Colonic mucosa (tissue), 4 donors: ENCODE results near the gene STK33. TPM values are rescaled to one million over a fixed set of nuclear protein-coding genes. Genes with fewer than 3 reads are reported as not detected.
A peak's percentile ranks its signal among the peaks of the same experiment; 100 is the strongest.

ENCODE experiments used
- DNase-seq: peaks from one replicate; pipeline ENCODE4 v3.0.0-alpha.2; 2020
- H3K27ac ChIP-seq: fragments of 200-600 bp; one replicate; pipeline ENCODE4 v1.8.0; 2021
- H3K27me3 ChIP-seq: fragments of 200-600 bp; one replicate; pipeline ENCODE4 v1.8.0; 2021
- H3K36me3 ChIP-seq: fragments of 200-600 bp; one replicate; pipeline ENCODE4 v1.8.0; 2021
- H3K4me1 ChIP-seq: fragments of 200-600 bp; one replicate; pipeline ENCODE4 v1.8.0; 2021; ENCODE audit warnings: mild to moderate bottlenecking
- H3K4me3 ChIP-seq: fragments of 200-600 bp; one replicate; pipeline ENCODE4 v1.8.0; 2021
- H3K9ac ChIP-seq, 2 donors: one replicate each; pipeline ENCODE4 v1.7.0; 2013; ENCODE audit warnings: control low read depth in 2 of 2, low read depth in 2 of 2, low read length in 2 of 2
- H3K9me3 ChIP-seq: fragments of 200-600 bp; one replicate; pipeline ENCODE4 v1.8.0; 2021
- intact Hi-C: fragments of 100-400 bp; cut with DNase I; formaldehyde crosslinking; loops from one replicate; pipeline ENCODE4 v1.14.1; 2022
- total RNA-seq, 2 donors: library from RNA; stranded (reverse); fragmentation: NEBNext Ultra II Directional in 1 of 2; extraction: Animal tissue kit (Norgen Biotek cat#: 25700) in 1 of 2; gene quantifications; one replicate each; pipeline ENCODE4 v1.2.1, GENCODE V29; 2021
- TF ChIP-seq, protein P1 (sequence below): fragments of 200-600 bp; IDR thresholded peaks from one replicate; pipeline ENCODE4 v1.8.0; 2022; ENCODE audit warnings: antibody characterized with exemption, mild to moderate bottlenecking
- donor health status: healthy.
- donor health status: DM: no; HTN: no; CAD: no.
- donor health status: DM: no; HTN: no; CAD: no.

STK33 gene
- total RNA-seq, 2 donors from 2014 or later, result 3.7 to 4.1 TPM

DNA sequence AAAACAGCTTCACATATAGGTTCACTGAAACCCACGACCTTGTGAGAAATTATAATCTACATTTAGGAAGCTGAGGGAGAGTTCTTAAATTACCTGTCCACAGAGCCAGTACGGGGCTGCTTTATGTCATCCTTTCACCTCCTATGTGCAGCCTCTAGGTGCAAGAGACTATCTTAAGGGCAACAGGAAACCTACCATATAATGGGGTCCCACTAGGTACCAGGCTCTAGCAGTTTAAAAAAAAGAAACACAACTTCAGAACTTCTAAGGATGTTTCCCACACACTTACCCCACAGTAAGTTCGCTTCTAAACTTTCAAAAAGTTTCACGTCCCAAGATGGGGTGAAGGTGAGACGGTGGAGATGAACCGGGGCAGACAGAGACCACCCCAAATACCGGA is 573 bp downstream of the STK33 start:
- peaks cover 8% of the 10 kb centered on the region for H3K27me3 ChIP-seq
- H3K36me3 ChIP-seq, result no peaks in the 10 kb centered on the region
- TF ChIP-seq, protein P1, sequence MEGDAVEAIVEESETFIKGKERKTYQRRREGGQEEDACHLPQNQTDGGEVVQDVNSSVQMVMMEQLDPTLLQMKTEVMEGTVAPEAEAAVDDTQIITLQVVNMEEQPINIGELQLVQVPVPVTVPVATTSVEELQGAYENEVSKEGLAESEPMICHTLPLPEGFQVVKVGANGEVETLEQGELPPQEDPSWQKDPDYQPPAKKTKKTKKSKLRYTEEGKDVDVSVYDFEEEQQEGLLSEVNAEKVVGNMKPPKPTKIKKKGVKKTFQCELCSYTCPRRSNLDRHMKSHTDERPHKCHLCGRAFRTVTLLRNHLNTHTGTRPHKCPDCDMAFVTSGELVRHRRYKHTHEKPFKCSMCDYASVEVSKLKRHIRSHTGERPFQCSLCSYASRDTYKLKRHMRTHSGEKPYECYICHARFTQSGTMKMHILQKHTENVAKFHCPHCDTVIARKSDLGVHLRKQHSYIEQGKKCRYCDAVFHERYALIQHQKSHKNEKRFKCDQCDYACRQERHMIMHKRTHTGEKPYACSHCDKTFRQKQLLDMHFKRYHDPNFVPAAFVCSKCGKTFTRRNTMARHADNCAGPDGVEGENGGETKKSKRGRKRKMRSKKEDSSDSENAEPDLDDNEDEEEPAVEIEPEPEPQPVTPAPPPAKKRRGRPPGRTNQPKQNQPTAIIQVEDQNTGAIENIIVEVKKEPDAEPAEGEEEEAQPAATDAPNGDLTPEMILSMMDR, result no peak
- H3K9me3 ChIP-seq, result no peaks in the 10 kb centered on the region
- no peak overlapping the region for H3K27ac ChIP-seq
- intact Hi-C loops, result no loop called here
- H3K9ac ChIP-seq, result no peak overlapping the region
- no peak for DNase-seq
- no peaks in the 10 kb centered on the region for H3K4me1 ChIP-seq
- peak overlapping the region; percentile 59 for H3K4me3 ChIP-seq

GRCh38 chr11:8587915-8588314 is 6.1 kb downstream of the STK33 start:
- Histone ChIP-seq H3K4me3 (no peak overlapping the region), H3K27ac (no peak overlapping the region), H3K4me1 (no peaks in the 10 kb centered on the region), H3K27me3 (no peaks in the 10 kb centered on the region), H3K9me3 (no peaks in the 10 kb centered on the region), H3K36me3 (no peaks in the 10 kb centered on the region), H3K9ac (no peak overlapping the region)
- intact Hi-C loops, result no loop called here
- DNase-seq, result no peak
- TF ChIP-seq, protein P1, result no peak

DNA sequence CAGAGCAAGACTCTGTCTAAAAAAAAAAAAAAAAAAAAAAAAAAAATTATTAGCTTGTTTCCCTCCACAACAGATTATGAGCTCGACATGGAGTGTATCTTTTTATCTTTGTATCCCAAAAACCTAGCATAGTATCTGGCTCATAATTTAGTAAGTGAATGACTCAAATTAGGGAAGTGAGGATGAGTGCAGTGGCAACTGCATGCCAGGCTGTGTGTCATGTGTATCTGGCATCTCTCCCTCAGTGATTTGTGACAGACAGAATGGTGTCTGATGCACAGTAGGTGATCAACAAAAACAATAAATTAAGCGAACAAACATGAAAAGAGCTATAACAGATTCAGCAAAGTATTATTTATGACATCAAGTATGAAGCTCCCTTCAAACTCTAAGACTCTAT is 7.2 kb downstream of the STK33 start:
- H3K27me3 ChIP-seq, result no peaks in the 10 kb centered on the region
- intact Hi-C loops, result no loop called here
- H3K9me3 ChIP-seq, result no peaks in the 10 kb centered on the region
- no peak for DNase-seq
- H3K4me1 ChIP-seq, result no peaks in the 10 kb centered on the region
- H3K36me3 ChIP-seq, result no peaks in the 10 kb centered on the region
- no peak overlapping the region for H3K4me3 ChIP-seq
- TF ChIP-seq, protein P1, result no peak
- no peak overlapping the region for H3K9ac ChIP-seq
- no peak overlapping the region for H3K27ac ChIP-seq

DNA sequence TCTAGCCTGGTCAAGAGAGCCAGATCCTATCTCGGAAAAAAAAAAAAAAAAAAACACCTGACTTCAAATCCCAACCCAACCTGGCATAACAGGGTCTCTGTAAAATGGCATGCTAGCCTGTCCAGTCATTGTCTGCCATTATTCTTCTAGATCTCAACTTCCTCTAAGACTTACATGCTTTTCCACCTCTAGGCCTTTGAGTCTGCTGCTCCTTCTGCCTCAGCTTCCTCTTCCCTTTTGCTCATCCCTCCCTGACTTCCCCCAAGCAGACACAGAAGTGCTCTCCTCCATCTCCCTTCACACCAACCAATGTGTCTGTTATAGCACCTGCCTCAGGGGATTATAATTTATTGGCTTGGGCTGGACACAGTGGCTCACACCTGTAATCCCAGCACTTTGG is 7.8 kb downstream of the STK33 start:
- H3K4me3 ChIP-seq, result no peak overlapping the region
- intact Hi-C loops, result no loop called here

GRCh38 chr11:8584511-8584910 is 9.5 kb downstream of the STK33 start:
- Histone ChIP-seq H3K4me3 (no peak overlapping the region), H3K27me3 (no peaks in the 10 kb centered on the region), H3K4me1 (no peaks in the 10 kb centered on the region), H3K36me3 (no peaks in the 10 kb centered on the region), H3K9ac (no peak overlapping the region), H3K9me3 (no peaks in the 10 kb centered on the region), H3K27ac (no peak overlapping the region)
- TF ChIP-seq, protein P1, result no peak
- no peak for DNase-seq
- intact Hi-C loops, result no loop called here

More for the DNA sequence above, 7.8 kb downstream of the STK33 start:
- no peaks in the 10 kb centered on the region for H3K9me3 ChIP-seq
- no peaks in the 10 kb centered on the region for H3K4me1 ChIP-seq
- H3K27me3 ChIP-seq, result no peaks in the 10 kb centered on the region
- H3K9ac ChIP-seq, result no peak overlapping the region
- no peak overlapping the region for H3K27ac ChIP-seq
- H3K36me3 ChIP-seq, result no peaks in the 10 kb centered on the region
- TF ChIP-seq, protein P1, result no peak
- DNase-seq, result no peak

- H3K36me3 ChIP-seq, result no peaks in the 10 kb centered on the region
- no peaks in the 10 kb centered on the region for H3K4me1 ChIP-seq
- no peaks in the 10 kb centered on the region for H3K27me3 ChIP-seq
- intact Hi-C loops, result no loop called here
- DNase-seq, result no peak
- H3K4me3 ChIP-seq, result no peak overlapping the region
- no peak overlapping the region for H3K9ac ChIP-seq
- TF ChIP-seq, protein P1, result no peak
- no peak overlapping the region for H3K27ac ChIP-seq
- no peaks in the 10 kb centered on the region for H3K9me3 ChIP-seq
These were observed 9.9 kb downstream of the STK33 start for GRCh38 chr11:8584082-8584481.
